DOHH2 (cell line): Measurements from ENCODE around the gene CHIT1.

ENCODE experiments used
- CTCF ChIP-seq: fragments of 200-600 bp; sonication (generic); IDR thresholded peaks from one replicate; pipeline ENCODE4 v1.5.1; 2014; ENCODE audit warnings: antibody characterized with exemption, mild to moderate bottlenecking, low read depth, low read length; ENCODE audit not compliant: poor library complexity, severe bottlenecking
- EZH2phosphoT487 ChIP-seq: fragments of 200-600 bp; sonication (generic); IDR thresholded peaks from 2 replicates; pipeline ENCODE4 v1.6.1; 2017; ENCODE audit warnings: borderline replicate concordance, mild to moderate bottlenecking, antibody characterized with exemption, low read length, moderate library complexity, mixed read lengths

DNA sequence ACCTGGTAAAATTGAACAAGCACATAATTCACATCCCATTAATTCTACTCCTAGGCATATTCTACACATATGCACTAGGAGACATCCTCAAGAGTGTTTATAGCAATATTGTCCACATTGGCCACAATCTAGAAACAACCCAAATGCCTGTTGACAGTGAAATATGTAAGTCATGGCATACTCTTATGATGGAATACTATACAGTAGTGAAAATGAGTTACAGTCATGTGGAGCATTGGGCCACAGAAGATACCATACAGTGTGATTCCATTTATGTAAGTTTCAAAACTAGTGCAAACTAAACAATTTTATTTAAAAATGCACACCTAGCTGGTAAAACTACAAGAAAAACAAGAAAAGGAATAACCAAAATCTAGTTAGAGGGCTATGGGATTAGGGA lies 19.1 kb downstream of the CHIT1 start:
- no peak for TF ChIP-seq EZH2phosphoT487
- no peak for TF ChIP-seq CTCF
